Measurements from ENCODE around the gene SMIM32.

Gene SMIM32

DNA sequence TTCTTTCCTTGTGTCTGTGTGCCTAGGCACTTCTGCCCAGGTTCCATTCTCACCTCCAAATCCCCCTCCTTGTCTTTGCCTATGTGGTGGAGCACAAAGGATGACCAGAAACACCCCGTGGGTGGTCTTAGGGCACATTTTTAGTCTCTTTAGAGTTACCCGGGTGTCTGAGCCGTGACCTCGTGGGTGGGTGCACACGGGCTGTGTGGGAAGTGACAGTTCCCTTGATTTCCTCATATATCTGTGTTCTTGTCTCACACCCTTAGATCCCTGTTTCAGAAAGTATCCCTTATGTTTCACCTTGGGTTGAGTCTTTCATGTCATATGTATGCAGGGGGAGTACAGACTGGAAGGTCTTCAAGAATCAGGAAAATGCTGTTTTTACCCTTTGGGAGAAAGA is 13.4 kb upstream of the SMIM32 start:
- no peak for DNase-seq

DNA sequence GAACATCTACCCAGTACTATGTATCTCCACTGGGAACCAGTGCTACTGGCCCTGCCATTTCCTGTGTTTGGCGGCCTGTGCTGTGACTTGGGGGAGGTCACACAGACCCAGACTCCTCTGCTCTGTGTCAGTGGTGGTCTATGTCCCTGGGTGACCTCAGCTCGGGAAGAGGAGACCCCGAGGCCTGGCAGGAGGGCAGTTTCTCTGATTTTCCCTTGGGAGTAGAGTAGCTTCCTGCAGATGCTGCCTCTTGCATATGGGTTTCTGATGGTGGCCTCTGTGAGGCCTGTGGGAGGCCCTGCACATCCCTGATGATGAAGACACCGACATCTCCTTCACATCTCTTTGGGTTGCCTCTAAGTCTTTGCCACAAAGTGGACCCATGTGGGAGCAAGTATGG is 13.0 kb upstream of the SMIM32 start:
- no peak for DNase-seq

DNA sequence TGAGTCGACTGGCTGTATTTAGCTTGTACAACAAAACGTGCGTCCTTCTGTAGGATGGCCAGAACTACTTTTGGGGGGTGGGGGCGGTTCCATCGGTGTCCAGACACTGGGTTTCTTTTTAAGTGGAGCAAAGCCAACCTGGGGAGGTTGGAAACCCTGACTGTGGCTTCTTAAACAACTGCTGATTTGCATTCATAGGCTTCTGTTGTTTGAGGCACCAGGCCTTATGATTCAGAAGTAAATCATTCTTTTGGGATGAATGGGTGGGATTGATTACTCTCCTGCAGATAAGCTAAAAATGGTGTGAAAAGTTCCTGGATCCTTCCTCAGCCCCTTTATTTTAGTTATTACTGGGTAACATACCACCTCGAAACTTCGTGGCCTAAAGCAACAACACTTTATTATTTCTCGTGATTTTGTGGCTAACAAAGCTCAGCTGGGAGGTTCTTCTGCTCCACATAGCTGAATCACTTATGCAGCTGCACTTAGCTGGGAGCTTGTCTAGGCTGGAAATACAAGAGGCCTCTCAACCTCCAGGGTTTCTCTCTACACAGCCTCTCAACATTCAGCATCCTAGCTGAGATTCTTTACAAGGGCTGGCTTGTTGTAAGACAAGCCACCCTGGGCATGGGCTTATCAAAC is 12.2 kb upstream of the SMIM32 start:
- DNase-seq, result no peak

DNA sequence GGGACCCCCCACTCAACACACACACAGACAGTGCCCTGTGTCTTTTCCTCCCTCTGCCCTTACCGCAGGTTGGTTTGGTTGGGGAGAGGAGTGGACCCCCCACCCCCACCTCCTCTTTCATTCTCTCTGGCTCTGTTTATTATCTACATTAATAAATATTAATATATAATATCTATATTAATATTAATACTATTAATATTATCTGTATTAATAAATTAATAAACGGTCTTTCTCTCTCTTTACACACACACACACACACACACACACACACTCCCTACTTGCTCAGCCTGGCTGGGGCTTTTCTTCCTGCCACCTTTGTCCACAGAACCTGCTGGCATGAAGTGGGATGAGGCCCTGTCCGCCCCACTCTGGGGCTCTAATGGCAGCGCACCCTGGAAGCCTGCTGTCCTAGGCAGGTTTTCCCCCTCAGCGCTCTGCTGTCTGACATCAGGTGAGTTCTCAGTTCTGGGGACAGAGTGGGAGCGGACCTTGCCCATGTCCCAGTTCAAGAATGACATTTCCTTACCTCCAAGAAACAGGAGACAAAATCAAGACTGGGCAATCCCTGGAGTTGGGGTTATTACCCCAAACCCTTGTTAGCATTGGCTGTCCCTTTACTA is 10.5 kb upstream of the SMIM32 start:
- no peak for DNase-seq

GRCh38 chr5:136202469-136203205 is 9.7 kb upstream of the SMIM32 start:
- no peak for DNase-seq

- DNase-seq, result no peak
These were observed 8.9 kb upstream of the SMIM32 start for GRCh38 chr5:136201870-136202269.

DNA sequence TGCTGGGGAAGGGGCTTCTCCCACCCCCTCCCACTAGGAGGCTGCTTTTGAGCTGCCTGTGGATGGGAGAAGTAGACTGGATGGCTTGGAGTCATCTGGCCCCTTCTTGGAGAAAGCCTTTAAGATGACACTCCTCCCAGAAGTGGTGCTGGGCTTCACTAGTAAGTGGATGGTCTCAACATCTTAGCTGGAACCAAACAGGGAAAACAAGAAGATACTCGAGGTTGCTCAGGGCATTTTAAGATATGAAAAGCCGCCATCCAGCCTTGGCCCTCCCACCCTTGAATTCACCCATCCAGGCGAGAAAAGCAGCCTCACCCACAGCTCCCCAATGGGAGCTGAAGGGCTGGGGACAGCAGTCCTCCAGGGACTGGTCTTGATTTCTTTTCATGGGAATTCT is 7.8 kb upstream of the SMIM32 start:
- DNase-seq, result no peak

- no peak for DNase-seq
These were observed 7.2 kb upstream of the SMIM32 start for GRCh38 chr5:136200130-136200529.

DNA sequence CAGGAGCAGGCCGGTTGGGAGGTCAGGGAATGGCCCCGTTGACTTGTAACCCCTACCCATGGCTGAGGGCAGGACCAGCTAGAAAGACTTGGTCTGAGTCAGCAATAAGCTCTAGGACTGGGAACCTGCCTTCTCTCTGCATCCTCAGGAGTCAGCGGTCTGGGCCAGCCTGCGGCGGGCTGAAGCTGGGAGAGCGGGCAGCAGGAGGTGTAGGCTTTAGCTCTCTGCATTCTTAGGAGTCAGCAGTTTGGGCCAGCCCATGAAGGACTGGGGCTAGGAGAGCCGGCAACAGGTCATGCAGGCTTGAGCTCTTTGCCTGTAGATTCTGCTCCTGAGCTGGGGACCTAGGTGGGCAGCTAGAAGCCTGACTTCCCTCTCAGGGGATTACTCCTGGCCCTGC is 6.4 kb upstream of the SMIM32 start:
- no peak for DNase-seq

- no peak for DNase-seq
These were observed 5.5 kb upstream of the SMIM32 start for GRCh38 chr5:136198453-136198852.

GRCh38 chr5:136197462-136198142 is 4.6 kb upstream of the SMIM32 start:
- DNase-seq, result no peak

DNA sequence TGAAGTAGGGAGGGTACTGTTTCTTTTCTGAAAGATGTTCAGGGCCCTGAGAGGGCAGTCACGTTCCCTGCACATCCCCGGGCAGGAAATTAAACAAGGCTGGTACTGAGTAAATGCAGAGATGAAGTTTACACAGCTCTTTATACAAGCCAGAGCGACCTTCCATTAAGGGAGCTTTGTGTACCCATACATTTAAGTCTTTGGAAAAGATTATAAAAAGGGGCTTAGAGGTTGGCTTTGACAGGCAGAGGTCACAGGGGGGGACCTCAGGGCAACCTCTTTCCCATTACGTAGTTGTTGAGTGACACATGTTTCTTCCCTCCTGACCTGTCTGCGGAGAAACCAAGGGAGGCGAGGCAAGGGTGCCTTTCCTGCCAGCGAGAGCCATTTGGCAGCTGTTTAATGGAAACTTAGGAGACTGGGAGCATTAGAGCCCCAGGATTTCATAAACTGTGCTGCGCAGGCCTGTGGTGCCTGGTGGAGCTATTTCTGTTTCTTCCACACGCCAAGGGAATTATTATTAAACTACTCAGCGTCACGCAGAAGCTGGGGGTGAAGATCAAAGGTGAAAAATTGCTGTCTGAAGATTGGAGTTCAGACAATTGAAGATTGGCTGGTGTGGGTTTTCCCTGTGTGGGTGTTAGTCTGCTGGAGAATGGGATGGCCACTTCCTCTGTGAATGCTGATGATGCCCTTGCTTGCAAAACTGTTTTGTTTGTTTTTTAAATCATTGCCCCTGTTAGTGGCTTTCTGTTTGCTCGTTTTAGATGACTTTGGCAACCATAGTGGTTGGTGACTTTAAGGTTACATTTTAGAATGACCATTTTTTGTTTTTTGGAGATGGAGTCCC is 3.2 kb upstream of the SMIM32 start:
- no peak for DNase-seq

DNA sequence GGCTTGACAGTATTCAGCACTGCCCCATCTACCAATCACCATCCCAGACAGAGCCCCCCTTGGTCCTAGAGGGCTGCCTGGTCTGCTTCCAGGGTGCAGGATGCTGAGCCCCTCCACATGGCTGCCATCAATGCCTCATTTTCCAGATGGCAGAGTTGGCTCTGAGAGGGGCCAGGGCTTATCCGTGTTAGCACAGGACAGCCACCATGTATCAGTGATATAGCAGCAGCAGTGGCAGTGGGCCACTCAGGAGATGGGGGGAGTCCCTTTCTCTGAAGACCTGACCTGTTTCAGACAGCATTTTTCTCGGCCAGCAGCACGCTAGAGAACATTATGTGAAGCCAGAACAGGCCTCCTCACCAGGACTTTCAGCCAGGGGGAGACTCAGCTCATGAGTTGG is 1.6 kb upstream of the SMIM32 start:
- no peak for DNase-seq

DNA sequence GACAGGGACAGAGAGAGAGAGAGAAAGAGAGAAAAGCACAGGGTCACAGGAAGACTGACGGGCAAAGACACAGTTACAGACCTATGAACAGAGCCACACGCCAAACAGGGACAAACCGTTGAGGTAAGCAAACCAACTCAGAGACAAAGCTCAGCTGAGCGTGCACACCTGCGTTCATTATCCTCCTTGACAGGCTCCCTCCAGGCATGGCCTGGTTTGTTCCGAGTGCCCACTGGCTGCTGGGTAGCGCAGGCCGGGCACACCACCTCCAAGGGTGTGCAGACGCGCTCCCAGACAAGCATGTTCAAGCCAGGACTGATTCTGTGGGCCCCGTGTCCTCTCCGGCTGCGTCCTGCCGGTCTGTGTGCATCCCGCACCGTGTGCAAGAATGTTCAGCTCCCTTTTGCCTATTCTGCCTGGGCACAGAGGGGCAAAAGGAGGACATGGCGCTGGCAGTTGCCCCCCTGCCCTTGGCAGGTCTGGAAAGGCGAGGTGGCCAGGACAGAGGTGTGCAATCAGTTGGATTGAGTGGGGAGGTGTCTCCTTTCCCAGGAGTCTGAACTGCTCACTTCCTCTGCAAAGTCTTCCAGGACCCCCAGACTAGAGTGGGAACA is 467 bp upstream of the SMIM32 start:
- no peak for DNase-seq

- no peak for DNase-seq
These were observed 892 bp downstream of the SMIM32 start for GRCh38 chr5:136192015-136192525.

DNA sequence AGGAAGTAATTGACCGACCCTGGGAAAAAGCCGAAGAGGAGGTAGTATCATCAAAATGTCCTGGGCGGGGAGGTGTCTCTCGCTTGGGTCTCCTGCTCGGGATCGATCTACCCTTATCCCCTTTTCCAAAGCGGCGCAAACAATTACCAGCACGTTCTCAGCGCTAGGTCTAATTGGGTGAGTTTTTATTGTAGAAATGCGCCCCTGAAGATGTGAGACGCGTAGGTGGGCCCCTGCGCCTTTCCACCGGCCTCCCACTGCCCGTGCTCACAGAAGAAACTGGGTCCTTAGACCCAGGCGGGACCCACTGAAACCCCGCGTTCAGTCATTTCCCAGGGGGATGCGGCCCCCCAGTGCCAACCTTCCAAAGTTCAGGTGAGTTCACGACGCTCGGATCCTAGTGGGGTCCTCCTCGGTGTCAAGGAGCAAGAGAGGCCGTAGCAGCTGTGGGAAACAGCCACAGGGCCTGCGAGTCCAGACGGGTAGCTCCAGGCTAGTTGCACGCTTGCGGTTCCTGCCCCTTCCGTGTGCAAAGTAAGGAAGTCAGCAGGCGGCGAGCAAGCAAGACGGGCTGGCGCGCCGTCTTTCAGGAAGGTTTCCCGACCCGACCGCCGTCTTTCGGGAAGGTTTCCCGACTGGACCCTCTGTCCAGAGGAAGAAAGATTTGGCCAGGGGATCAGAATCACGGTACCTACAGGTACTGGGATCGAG is 1.5 kb downstream of the SMIM32 start:
- no peak for DNase-seq

- DNase-seq, result no peak
These were observed 2.1 kb downstream of the SMIM32 start for GRCh38 chr5:136190904-136191303.

- DNase-seq, result no peak
These were observed 2.8 kb downstream of the SMIM32 start for GRCh38 chr5:136190091-136190720.

- DNase-seq, result no peak
These were observed 4.1 kb downstream of the SMIM32 start for GRCh38 chr5:136188859-136189258.

DNA sequence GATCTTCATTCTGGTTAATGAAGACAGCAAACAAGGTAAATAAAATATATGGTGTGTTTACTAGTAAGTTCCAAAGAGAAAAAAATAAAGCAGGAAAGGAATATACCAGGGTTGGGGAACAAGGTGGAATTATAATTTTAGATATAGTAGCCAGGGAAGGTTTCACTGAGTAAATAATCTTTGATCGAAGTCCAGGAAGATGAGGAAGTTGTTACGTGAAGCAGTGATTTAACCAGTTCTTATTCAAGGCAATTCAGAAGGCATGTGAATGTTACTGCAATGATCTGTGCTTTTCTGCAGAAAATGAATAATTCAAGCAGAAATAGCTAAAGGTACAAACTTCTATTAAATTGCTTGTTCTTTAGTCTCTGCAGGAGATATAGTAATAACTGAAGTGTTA is 6.2 kb downstream of the SMIM32 start:
- DNase-seq, result no peak

Measured in DMS153 (cell line).